Tibial nerve (tissue), 4 donors: ENCODE results near the gene DFFB.

Experiments used
- CTCF ChIP-seq, 5 experiments: fragments of 200-600 bp in 3 of 5; fragments of 450-650 bp in 2 of 5; sonication (generic) in 3 of 5; IDR thresholded peaks; one replicate each; pipeline ENCODE4 v1.5.1; 2016 to 2019; ENCODE audit warnings: antibody characterized with exemption in 5 of 5, mild to moderate bottlenecking in 3 of 5, moderate library complexity in 2 of 5
- EP300 ChIP-seq, 2 donors: sonication (generic); formaldehyde crosslinking; IDR thresholded peaks; one replicate each; pipeline ENCODE4 v1.6.1; 2017; ENCODE audit warnings: antibody characterized with exemption in 2 of 2, mild to moderate bottlenecking in 1 of 2

- TF ChIP-seq EP300 (IDR thresholded peaks at IDR 0.05) (no peak), CTCF (IDR thresholded peaks at IDR 0.05) (no peak)
These were observed 20.9 kb upstream of the DFFB start for GRCh38 chr1:3836421-3836820.
